Measurements from ENCODE around the gene PCSK4. TPM values are rescaled to one million over a fixed set of nuclear protein-coding genes. Genes with fewer than 3 reads are reported as not detected.
A peak's percentile ranks its signal among the peaks of the same experiment; 100 is the strongest.

Gene PCSK4
- total and polyA plus RNA-seq, 9 of the 15 experiments (the other 6 are each of a cell fraction or from before 2014, with no cell fraction given) = 0.01 to 9.1 (median 2.1) TPM; not detected in 1

DNA sequence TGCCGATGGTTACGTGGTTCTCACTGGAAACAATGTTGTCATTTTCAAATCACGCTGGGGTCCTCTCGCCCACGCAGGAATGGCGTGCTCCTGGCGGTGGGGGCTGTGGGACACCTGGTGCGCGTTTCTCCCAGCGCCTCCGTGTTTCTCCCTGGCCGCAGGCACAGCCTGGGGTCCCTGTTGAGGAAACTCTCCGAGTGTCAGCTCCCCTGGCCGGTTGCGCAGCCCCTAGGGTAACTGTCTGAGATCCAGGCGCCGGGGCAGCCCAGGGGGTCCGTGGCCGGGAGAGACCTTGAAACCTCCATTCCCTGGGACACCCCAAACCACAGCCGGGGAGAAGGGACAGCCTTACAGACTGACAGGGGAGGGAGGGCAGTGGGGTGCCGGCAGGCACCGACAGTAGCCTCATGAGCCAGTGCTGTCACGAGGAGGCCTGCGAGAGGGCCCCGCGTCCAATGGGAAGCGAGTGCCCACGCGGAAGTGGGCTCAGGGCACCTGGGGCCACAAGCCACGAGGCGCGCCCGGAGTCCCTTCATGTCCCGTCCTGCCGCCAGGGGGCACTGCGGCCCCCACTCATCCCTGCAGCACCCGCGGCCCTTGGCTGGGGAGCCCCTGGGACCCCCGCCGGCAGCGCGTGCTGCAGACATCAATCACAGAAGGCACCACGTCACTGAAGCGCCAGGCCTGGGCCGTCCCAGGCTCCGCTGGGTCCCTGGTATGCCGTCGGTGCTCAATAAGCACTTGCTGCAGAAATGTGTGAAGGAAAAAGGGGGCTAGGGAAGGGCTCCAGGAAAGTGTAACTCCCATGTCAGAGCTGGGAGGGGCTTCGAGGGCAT is 13.2 kb upstream of the PCSK4 start (continued):
- TF ChIP-seq POU5F1 (IDR thresholded peaks at IDR 0.05; ENCODE audit: borderline replicate concordance, low read depth, low read length, partially characterized antibody) = no peak
- no peak for TF ChIP-seq PTBP1 (IDR thresholded peaks at IDR 0.05; ENCODE audit: low read depth, low read length)
- TF ChIP-seq SUPT5H (IDR thresholded peaks at IDR 0.05) = 0 out of 2 replicates have a peak, but pooled peaks have one; percentile 59
- no peak for TF ChIP-seq ZC3H11A (IDR thresholded peaks at IDR 0.05; ENCODE audit: low read depth, low read length)
- TF ChIP-seq, protein P1, sequence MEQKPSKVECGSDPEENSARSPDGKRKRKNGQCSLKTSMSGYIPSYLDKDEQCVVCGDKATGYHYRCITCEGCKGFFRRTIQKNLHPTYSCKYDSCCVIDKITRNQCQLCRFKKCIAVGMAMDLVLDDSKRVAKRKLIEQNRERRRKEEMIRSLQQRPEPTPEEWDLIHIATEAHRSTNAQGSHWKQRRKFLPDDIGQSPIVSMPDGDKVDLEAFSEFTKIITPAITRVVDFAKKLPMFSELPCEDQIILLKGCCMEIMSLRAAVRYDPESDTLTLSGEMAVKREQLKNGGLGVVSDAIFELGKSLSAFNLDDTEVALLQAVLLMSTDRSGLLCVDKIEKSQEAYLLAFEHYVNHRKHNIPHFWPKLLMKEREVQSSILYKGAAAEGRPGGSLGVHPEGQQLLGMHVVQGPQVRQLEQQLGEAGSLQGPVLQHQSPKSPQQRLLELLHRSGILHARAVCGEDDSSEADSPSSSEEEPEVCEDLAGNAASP (IDR thresholded peaks at IDR 0.05) = no peak
- 0 out of 2 replicates have a peak, but pooled peaks have one; percentile 28 for TF ChIP-seq SPI1 (IDR thresholded peaks at IDR 0.05; ENCODE audit: borderline replicate concordance, low read depth, low read length)
- TF ChIP-seq, protein P2, sequence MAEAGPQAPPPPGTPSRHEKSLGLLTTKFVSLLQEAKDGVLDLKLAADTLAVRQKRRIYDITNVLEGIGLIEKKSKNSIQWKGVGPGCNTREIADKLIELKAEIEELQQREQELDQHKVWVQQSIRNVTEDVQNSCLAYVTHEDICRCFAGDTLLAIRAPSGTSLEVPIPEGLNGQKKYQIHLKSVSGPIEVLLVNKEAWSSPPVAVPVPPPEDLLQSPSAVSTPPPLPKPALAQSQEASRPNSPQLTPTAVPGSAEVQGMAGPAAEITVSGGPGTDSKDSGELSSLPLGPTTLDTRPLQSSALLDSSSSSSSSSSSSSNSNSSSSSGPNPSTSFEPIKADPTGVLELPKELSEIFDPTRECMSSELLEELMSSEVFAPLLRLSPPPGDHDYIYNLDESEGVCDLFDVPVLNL (CRISPR knock-in tag; IDR thresholded peaks at IDR 0.05; ENCODE audit: low read depth) = 0 out of 2 replicates have a peak, but pooled peaks have one; percentile 18
- peak; percentile 89 for TF ChIP-seq POLR2G (IDR thresholded peaks at IDR 0.05; ENCODE audit: low read depth, low read length)
- no peak for TF ChIP-seq BRCA1 (IDR thresholded peaks at IDR 0.05)
- 0 out of 2 replicates have a peak, but pooled peaks have one; percentile 51 for TF ChIP-seq BRCA1 (CRISPR knock-in tag; IDR thresholded peaks at IDR 0.05)
- TF ChIP-seq, protein P3, sequence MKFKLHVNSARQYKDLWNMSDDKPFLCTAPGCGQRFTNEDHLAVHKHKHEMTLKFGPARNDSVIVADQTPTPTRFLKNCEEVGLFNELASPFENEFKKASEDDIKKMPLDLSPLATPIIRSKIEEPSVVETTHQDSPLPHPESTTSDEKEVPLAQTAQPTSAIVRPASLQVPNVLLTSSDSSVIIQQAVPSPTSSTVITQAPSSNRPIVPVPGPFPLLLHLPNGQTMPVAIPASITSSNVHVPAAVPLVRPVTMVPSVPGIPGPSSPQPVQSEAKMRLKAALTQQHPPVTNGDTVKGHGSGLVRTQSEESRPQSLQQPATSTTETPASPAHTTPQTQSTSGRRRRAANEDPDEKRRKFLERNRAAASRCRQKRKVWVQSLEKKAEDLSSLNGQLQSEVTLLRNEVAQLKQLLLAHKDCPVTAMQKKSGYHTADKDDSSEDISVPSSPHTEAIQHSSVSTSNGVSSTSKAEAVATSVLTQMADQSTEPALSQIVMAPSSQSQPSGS (CRISPR knock-in tag; IDR thresholded peaks at IDR 0.05) = no peak
- peak; percentile 95 for TF ChIP-seq ZNF282 (CRISPR knock-in tag; IDR thresholded peaks at IDR 0.05)
- TF ChIP-seq, protein P4, sequence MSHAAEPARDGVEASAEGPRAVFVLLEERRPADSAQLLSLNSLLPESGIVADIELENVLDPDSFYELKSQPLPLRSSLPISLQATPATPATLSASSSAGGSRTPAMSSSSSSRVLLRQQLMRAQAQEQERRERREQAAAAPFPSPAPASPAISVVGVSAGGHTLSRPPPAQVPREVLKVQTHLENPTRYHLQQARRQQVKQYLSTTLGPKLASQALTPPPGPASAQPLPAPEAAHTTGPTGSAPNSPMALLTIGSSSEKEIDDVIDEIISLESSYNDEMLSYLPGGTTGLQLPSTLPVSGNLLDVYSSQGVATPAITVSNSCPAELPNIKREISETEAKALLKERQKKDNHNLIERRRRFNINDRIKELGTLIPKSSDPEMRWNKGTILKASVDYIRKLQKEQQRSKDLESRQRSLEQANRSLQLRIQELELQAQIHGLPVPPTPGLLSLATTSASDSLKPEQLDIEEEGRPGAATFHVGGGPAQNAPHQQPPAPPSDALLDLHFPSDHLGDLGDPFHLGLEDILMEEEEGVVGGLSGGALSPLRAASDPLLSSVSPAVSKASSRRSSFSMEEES (CRISPR knock-in tag; IDR thresholded peaks at IDR 0.05) = peak; percentile 21; the same call in 1 of the 2 replicates
- no peak for TF ChIP-seq HDAC3 (IDR thresholded peaks at IDR 0.05; ENCODE audit: borderline replicate concordance, partially characterized antibody)
- no peak for TF ChIP-seq SMARCB1 (IDR thresholded peaks at IDR 0.05; ENCODE audit: insufficient read length, low read depth)
- TF ChIP-seq TEAD1 (CRISPR knock-in tag; IDR thresholded peaks at IDR 0.05) = peak; percentile 40 to 63; a peak in 1 of 4 replicates
